WTC11 (cell line): Measurements from ENCODE around the gene FBRS. TPM values are rescaled to one million over a fixed set of nuclear protein-coding genes. Genes with fewer than 3 reads are reported as not detected.

Experiments
- ATF2 ChIP-seq: sonication (generic); formaldehyde crosslinking; IDR thresholded peaks from 2 replicates; pipeline ENCODE4 v1.8.1; 2022; ENCODE audit warnings: low read depth, missing genetic modification reagents, borderline replicate concordance
- CBFB ChIP-seq: sonication (generic); formaldehyde crosslinking; IDR thresholded peaks from 2 replicates; pipeline ENCODE4 v1.8.1; 2022; ENCODE audit warnings: mild to moderate bottlenecking, low read depth, missing genetic modification reagents
- ELF4 ChIP-seq: sonication (generic); formaldehyde crosslinking; IDR thresholded peaks from 2 replicates; pipeline ENCODE4 v1.8.1; 2022; ENCODE audit warnings: low read depth, mild to moderate bottlenecking, moderate library complexity, missing genetic modification reagents
- ERG ChIP-seq: fragments of 250-450 bp; sonication (Bioruptor Pico); IDR thresholded peaks from 2 replicates; pipeline ENCODE4 v1.8.0; 2021; ENCODE audit warnings: mild to moderate bottlenecking
- ETV6 ChIP-seq: sonication (generic); formaldehyde crosslinking; IDR thresholded peaks from 2 replicates; pipeline ENCODE4 v1.8.1; 2022; ENCODE audit warnings: mild to moderate bottlenecking, missing genetic modification reagents
- FOXJ3 ChIP-seq: sonication (generic); formaldehyde crosslinking; IDR thresholded peaks from 2 replicates; pipeline ENCODE4 v1.9.0; 2021; ENCODE audit warnings: missing genetic modification reagents, mild to moderate bottlenecking, borderline replicate concordance
- FOXP1 ChIP-seq: sonication (generic); formaldehyde crosslinking; IDR thresholded peaks from 2 replicates; pipeline ENCODE4 v1.8.0; 2022; ENCODE audit warnings: missing genetic modification reagents, mild to moderate bottlenecking, moderate library complexity, borderline replicate concordance
- GTF2I ChIP-seq: fragments of 250-450 bp; sonication (Bioruptor Pico); conservative IDR thresholded peaks from 2 replicates; pipeline ENCODE4 v1.4.0; 2021; ENCODE audit warnings: mild to moderate bottlenecking
- HMGXB4 ChIP-seq: sonication (generic); formaldehyde crosslinking; IDR thresholded peaks from 2 replicates; pipeline ENCODE4 v1.8.1; 2023; ENCODE audit warnings: mild to moderate bottlenecking, moderate library complexity, missing genetic modification reagents
- NFE2L1 ChIP-seq: sonication (generic); formaldehyde crosslinking; IDR thresholded peaks from 2 replicates; pipeline ENCODE4 v1.8.1; 2023; ENCODE audit warnings: missing genetic modification reagents
- NFYB ChIP-seq: sonication (generic); formaldehyde crosslinking; conservative IDR thresholded peaks from 2 replicates; pipeline ENCODE4 v1.8.0; 2022; ENCODE audit warnings: low read depth, missing genetic modification reagents
- TEAD1 ChIP-seq: sonication (generic); formaldehyde crosslinking; IDR thresholded peaks from 2 replicates; pipeline ENCODE4 v1.8.0; 2022; ENCODE audit warnings: mild to moderate bottlenecking, missing genetic modification reagents
- USF2 ChIP-seq: sonication (generic); formaldehyde crosslinking; IDR thresholded peaks from 2 replicates; pipeline ENCODE4 v1.8.1; 2023; ENCODE audit warnings: mild to moderate bottlenecking, missing genetic modification reagents, moderate library complexity
- ZNF121 ChIP-seq: sonication (generic); formaldehyde crosslinking; IDR thresholded peaks from 2 replicates; pipeline ENCODE4 v1.8.0; 2023; ENCODE audit warnings: missing genetic modification reagents
- ZNF263 ChIP-seq: sonication (generic); formaldehyde crosslinking; IDR thresholded peaks from 2 replicates; pipeline ENCODE4 v1.8.1; 2022; ENCODE audit warnings: low read depth, mild to moderate bottlenecking, moderate library complexity, missing genetic modification reagents
- ZNF281 ChIP-seq: sonication (generic); formaldehyde crosslinking; IDR thresholded peaks from 2 replicates; pipeline ENCODE4 v1.8.0; 2023; ENCODE audit warnings: mild to moderate bottlenecking, missing genetic modification reagents
- ZNF425 ChIP-seq: fragments of 250-450 bp; sonication (Bioruptor Pico); conservative IDR thresholded peaks from 2 replicates; pipeline ENCODE4 v1.9.0; 2021; ENCODE audit warnings: mild to moderate bottlenecking
- ZNF532 ChIP-seq: fragments of 250-450 bp; sonication (Bioruptor Pico); IDR thresholded peaks from 2 replicates; pipeline ENCODE4 v1.9.0; 2021; ENCODE audit warnings: mild to moderate bottlenecking, borderline replicate concordance
- total RNA-seq: library from RNA; stranded (reverse); gene quantifications from 3 replicates; pipeline ENCODE4 v1.2.3, GENCODE V29; 2021

FBRS gene
- total RNA-seq, 1 experiment from 2014 or later = 23.2 TPM

- no peak for TF ChIP-seq ZNF532 (CRISPR knock-in tag)
- 0 out of 2 replicates have a peak, but pooled peaks have one; percentile 34 for TF ChIP-seq FOXP1 (CRISPR knock-in tag)
- TF ChIP-seq ZNF121 = no peak
- TF ChIP-seq FOXJ3 = no peak
- TF ChIP-seq HMGXB4 = no peak
- TF ChIP-seq ZNF425 = no peak
- TF ChIP-seq USF2 (CRISPR knock-in tag) = no peak
- TF ChIP-seq NFE2L1 (CRISPR knock-in tag) = no peak
- no peak for TF ChIP-seq ATF2 (CRISPR knock-in tag)
- no peak for TF ChIP-seq ERG (CRISPR knock-in tag)
- no peak for TF ChIP-seq CBFB (CRISPR knock-in tag)
- no peak for TF ChIP-seq TEAD1 (CRISPR knock-in tag)
- no peak for TF ChIP-seq ETV6 (CRISPR knock-in tag)
- TF ChIP-seq ZNF281 (CRISPR knock-in tag) = no peak
- TF ChIP-seq NFYB = no peak
- TF ChIP-seq ELF4 = no peak; the same call in 1 of the 2 replicates
- TF ChIP-seq ZNF263 (CRISPR knock-in tag) = peak; percentile 95
- no peak for TF ChIP-seq GTF2I (CRISPR knock-in tag)
Observed at GRCh38 chr16:30659507-30660423, 1.5 kb downstream of the FBRS start (continued).
